NCI-H146 treated with DMSO at 0.1 percent for 48 hours (cell line): ENCODE results near the gene GSK3B.

Source experiments
- DNase-seq: peaks from one replicate; lab custom pipeline; 2025; ENCODE audit not compliant: unreplicated experiment; lab: John Stamatoyannopoulos, UW

Gene GSK3B

DNA sequence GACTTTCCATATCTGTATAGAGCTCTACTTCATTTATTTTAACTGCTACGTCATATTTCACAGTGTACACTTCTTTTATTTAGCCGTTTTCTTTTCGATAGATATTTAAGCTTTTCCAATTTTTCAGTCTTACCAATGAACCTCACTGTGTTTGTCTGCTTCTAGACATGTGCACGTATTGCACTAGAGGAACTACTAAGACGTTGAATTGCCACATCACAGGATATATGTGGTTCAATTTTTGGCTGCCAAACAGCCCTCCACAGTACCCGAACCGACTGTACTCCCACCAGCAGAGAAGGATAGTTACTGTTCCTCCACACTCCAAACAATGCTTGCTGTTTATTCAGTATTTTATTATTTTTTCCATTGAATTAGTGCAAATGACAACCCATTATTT is 310.4 kb downstream of the GSK3B start:
- no peak for DNase-seq

DNA sequence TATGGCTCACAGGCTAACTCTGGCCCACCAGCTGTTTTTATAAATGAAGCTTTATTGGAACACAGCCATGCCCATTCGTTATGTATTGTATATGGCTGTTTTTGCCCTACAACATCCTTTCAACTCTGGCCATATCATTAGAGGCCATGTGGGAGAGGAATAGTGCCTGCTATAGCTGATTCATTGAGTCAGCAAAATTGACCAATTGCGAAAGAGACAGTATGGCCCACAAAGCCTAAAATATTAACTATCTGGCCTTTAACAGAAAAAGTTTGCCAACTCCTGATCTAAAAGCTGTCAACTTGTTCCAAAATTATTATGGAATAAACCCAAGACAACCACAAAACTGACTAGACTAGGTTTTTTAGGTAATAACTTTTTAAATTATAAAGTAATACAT is 311.0 kb downstream of the GSK3B start:
- DNase-seq: no peak

DNA sequence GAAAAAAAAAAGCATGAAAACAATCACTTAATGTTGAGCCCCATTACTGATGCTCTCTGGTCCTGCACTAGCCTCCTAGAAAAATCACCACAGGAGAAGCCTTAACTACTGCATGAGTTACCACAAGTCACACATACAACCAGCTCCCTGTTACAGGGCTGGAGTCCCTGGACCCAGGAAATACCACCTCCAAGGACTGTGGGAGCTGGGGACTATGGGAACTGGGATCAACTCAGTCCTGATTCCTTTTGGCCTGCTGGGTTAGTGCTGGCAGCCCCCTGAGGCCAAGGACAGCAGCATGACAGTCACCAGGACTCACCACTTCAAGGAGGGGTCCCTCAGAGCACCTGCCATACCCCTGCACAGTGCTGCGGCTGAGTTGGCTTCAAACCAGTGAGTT is 311.8 kb downstream of the GSK3B start:
- DNase-seq: no peak

DNA sequence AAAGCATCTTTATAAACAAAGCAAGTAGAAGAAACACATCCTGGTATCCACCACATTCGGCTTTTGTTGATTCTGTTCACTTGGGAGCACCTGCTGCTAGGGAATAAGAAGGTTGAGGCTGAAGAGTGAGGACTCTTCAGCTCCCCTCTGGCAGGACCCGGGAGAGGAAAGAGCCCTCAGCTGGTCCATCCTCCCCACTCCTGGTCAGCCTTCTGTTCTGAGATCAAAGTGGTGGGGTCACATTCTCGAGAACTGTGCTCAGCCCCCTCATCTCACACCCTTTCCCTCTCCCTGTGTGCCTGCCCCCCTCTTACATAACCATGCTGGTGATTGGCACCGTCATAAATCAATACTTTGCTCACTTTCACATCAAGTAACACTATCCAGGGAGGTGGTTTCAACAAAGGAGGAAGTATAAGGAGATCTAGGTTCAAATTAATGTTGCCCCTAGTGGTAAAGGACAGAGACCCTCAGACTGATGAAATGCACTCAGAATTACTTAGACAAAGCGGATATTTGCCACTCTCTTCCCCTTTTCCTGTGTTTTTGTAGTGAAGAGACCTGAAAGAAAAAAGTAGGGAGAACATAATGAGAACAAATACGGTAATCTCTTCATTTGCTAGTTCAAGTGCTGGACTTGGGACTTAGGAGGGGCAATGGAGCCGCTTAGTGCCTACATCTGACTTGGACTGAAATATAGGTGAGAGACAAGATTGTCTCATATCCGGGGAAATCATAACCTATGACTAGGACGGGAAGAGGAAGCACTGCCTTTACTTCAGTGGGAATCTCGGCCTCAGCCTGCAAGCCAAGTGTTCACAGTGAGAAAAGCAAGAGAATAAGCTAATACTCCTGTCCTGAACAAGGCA is 312.7 kb downstream of the GSK3B start, which contains the start of gene NR1I2:
Gene NR1I2 (plus strand): TSS at position 772 of the 869 bp plus-strand sequence.
- DNase-seq: no peak

DNA sequence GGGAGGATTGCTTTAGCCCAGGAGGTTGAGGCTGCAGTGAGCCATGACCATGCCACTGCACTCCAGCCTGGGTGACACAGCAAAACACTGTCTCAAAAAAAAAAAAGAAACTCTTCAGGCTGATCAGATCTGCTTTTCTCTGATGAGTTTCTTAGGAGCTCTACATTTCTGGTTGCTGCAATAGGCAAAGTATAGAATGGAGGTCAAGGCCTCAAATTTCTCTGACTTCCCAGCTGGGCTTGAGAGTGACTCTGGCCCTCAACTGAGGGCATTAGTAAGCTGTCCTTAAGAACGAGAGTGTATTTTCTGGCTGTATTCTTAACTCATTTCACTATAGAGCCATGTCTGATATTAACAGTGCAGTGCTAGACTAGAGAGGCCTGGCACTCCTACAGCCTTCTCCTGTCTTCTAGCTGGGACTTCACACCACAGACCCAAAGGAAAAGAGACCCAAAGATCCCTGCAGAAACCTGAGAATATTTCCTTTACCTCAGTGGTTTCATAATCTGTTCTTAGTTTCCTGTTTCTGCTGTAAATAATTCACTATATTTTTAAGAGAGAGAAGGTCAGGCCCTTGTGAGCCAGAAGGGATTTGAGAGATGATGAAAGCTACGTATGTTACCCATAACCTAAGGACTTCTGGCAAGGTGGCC is 314.4 kb downstream of the GSK3B start:
- no peak for DNase-seq

DNA sequence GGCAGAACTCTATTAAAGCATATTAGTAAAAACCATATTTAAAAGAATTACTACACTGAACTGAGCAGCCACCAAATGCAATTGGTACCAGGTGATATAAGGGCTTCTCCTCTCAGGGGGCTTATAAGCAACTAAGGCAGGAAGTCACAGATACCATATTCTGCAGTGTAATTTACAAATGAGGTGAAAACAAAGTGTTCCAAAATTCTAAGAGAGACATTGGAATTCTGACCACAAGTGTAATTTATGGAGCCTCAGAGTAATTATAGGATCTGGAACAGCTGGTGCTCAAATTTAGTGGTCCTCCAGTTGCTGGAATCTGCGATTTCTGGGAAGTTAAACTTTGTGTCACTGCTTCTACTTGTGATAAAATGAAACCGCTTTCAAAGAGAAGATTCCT is 315.4 kb downstream of the GSK3B start:
- DNase-seq: no peak

DNA sequence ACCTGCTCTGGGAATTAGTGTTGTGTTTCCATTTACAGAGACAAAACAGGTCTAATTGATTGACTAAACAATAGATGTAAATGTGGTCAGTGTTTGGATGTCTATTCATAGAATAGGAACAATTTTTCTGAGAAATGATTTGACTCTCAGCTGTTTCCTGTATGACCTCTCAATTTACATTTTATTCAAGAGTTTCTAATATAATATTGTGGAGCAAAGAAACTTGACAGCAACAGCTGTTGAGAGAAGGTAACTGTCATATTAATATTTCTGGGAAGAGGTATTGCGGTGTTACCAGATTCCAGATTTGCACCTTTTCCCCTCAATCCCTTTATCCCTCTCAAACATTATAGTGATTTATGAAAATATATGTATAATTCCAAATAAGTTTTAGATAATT is 316.1 kb downstream of the GSK3B start:
- no peak for DNase-seq

DNA sequence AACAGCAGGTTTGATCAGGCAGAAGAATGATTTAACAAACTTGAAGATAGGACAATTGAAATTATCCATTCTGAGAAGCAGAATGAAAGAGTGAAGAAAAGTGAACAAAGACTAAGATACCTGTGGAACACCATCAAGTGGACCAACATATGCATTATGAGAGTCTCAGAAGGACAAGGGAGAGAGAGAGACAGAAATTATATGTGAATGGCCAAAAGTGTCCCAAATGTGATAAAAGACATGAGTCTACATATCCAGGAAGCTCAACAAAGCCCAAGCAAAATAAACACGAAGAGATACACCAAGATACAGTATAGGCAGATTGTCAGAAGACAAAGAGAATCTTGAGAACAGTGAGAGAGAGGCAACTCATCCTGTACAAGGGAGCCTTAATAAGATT is 317.9 kb downstream of the GSK3B start:
- no peak for DNase-seq

DNA sequence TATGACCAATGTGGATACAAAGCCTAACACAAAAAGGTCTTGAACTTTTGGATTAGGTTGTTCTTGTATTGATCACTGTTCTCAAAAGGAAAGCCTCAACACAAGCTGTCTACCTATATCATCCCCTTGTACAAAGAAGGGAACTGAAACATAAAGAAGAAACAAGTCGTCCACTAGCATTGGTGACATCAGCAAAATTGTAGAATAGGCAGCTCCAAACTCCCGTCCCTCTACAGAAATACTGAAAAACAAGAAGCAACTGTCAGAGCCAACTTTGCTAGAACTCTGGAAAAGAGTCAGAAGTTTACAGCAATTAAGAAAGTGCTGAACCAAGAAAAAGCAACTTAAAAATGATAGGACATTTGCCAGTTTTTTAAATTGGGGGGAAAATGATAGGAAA is 319.8 kb downstream of the GSK3B start:
- no peak for DNase-seq
